HFF-Myc (cell line): ENCODE data around the gene SPTA1.

Source experiments
- DNase-seq: peaks from one replicate; pipeline ENCODE4 v3.0.0-alpha.2; 2011; ENCODE audit warnings: low read depth; ENCODE audit errors: extremely low read depth
- H3K4me3 ChIP-seq: replicated peaks from 2 replicates; pipeline ENCODE4 v1.5.1; 2011; ENCODE audit warnings: low read depth, mild to moderate bottlenecking, control low read depth, low read length
- CTCF ChIP-seq: IDR thresholded peaks from 2 replicates; pipeline ENCODE4 v1.5.1; 2012; ENCODE audit warnings: mild to moderate bottlenecking, low read depth, low read length, control low read depth; ENCODE audit errors: missing control alignments

The SPTA1 gene

GRCh38 chr1:158600735-158601134, 85.8 kb downstream of the SPTA1 start:
- H3K4me3 ChIP-seq, result no peak overlapping the region
- DNase-seq, result no peak
- no peak for TF ChIP-seq CTCF

GRCh38 chr1:158586942-158587341, 99.6 kb downstream of the SPTA1 start:
- DNase-seq, result no peak
- TF ChIP-seq CTCF, result no peak
- no peak overlapping the region for H3K4me3 ChIP-seq

- H3K4me3 ChIP-seq, result no peak overlapping the region
- no peak for DNase-seq
- no peak for TF ChIP-seq CTCF
Measured at GRCh38 chr1:158583962-158584361, 102.6 kb downstream of the SPTA1 start.

GRCh38 chr1:158579733-158580132, 106.8 kb downstream of the SPTA1 start, which contains the start of gene OR10X1:
Gene OR10X1 (minus strand): TSS chr1:158579899. CDS start chr1:158579899, 0 bp downstream.
- no peak for TF ChIP-seq CTCF

GRCh38 chr1:158577561-158577960, 109.0 kb downstream of the SPTA1 start:
- no peak overlapping the region for H3K4me3 ChIP-seq
- TF ChIP-seq CTCF, result no peak
- DNase-seq, result no peak

More at GRCh38 chr1:158579733-158580132, 106.8 kb downstream of the SPTA1 start, which contains the start of gene OR10X1:
- no peak within 1 kb of the TSS for H3K4me3 ChIP-seq
- no peak for DNase-seq

- DNase-seq, result no peak
- H3K4me3 ChIP-seq, result no peak overlapping the region
- TF ChIP-seq CTCF, result no peak
Measured at GRCh38 chr1:158572226-158572625, 114.3 kb downstream of the SPTA1 start.

- DNase-seq, result no peak
- H3K4me3 ChIP-seq, result no peak within 1 kb of the TSS
- no peak for TF ChIP-seq CTCF
Measured at GRCh38 chr1:158570480-158570879, 116.0 kb downstream of the SPTA1 start, which contains the start of gene OR6P1. Gene OR6P1 (minus strand): TSS chr1:158570580. CDS start chr1:158563604, 6,976 bp downstream.
